Spleen (tissue), 7 donors: Measurements from ENCODE around the gene SEMA3E.

Experiments used
- CTCF ChIP-seq, 11 experiments: fragments of 200-600 bp in 7 of 11; fragments of 450-650 bp in 4 of 11; sonication (generic) in 4 of 11; IDR thresholded peaks in 8 of 11; conservative IDR thresholded peaks in 3 of 11; 1 replicate in 7 of 11; 2 replicates in 4 of 11; pipeline versions ENCODE4 v1.4.0 to v1.8.0; 2016 to 2021; ENCODE audit warnings: antibody characterized with exemption in 11 of 11, inconsistent platforms in 4 of 11, mild to moderate bottlenecking in 1 of 11
- POLR2A ChIP-seq, 3 donors: fragments of 450-650 bp; IDR thresholded peaks; one replicate each; pipeline ENCODE4 v1.5.1; 2017; ENCODE audit warnings: antibody characterized with exemption in 3 of 3, mild to moderate bottlenecking in 1 of 3
- POLR2AphosphoS5 ChIP-seq, 3 donors: sonication (generic); formaldehyde crosslinking; IDR thresholded peaks; one replicate each; pipeline ENCODE4 v1.5.1; 2017; ENCODE audit warnings: antibody characterized with exemption in 3 of 3
- donor health status: DM: no; HTN: no; CAD: no; lungs with moderate emphysema.
- donor health status: DM: no; HTN: no; CAD: no.
- donor health status: DM: no; HTN: no; CAD: no.

GRCh38 chr7:83562289-83562688 lies 86.7 kb downstream of the SEMA3E start:
- TF ChIP-seq POLR2A (IDR thresholded peaks at IDR 0.05) (no peak), CTCF (IDR thresholded peaks at IDR 0.05 in 8 of 11, conservative IDR thresholded peaks at IDR 0.05 in 3 of 11) (no peak), POLR2AphosphoS5 (IDR thresholded peaks at IDR 0.05) (no peak)
